CD4-positive, alpha-beta memory T cell (primary cell): ENCODE results near the gene HAO2. TPM values are rescaled to one million over a fixed set of nuclear protein-coding genes. Genes with fewer than 3 reads are reported as not detected.
"Not testable (repeated sequence)": the region's sequence is repeated elsewhere in the genome, so short reads cannot be mapped to it uniquely, and the experiment has no call there.

Source experiments
- CTCF ChIA-PET: fragments of 350-600 bp; sonication (Branson Sonifier 250); formaldehyde crosslinking; loops from one replicate; lab custom pipeline; 2021; ENCODE audit warnings: inconsistent platforms; ENCODE audit not compliant: partially characterized antibody; lab: Charles Lee
- POLR2A ChIA-PET: fragments of 350-600 bp; sonication (Branson Sonifier 250); formaldehyde crosslinking; loops from one replicate; lab custom pipeline; 2021; ENCODE audit not compliant: partially characterized antibody; lab: Charles Lee
- DNase-seq, 5 donors: peaks; one replicate each; pipeline versions ENCODE4 v3.0.0 to v3.0.0-alpha.2; 2020 to 2022; ENCODE audit warnings: mixed read lengths in 1 of 5
- H3K27ac ChIP-seq: one replicate; pipeline ENCODE4 v1.7.0; 2013; ENCODE audit warnings: low read depth, low read length
- H3K27me3 ChIP-seq: 2 replicates; pipeline ENCODE4 v1.7.0; 2013; ENCODE audit warnings: mild to moderate bottlenecking, low read length, moderate library complexity; ENCODE audit not compliant: insufficient read depth
- H3K36me3 ChIP-seq: 2 replicates; pipeline ENCODE4 v1.7.0; 2013; ENCODE audit warnings: mild to moderate bottlenecking, low read length, moderate library complexity; ENCODE audit not compliant: insufficient read depth
- H3K4me1 ChIP-seq: 2 replicates; pipeline ENCODE4 v1.7.0; 2013; ENCODE audit warnings: mild to moderate bottlenecking, low read length, moderate library complexity; ENCODE audit not compliant: insufficient read depth
- H3K4me3 ChIP-seq, 2 donors: one replicate each; pipeline ENCODE4 v1.7.0; 2013; ENCODE audit warnings: low read length in 2 of 2, mild to moderate bottlenecking in 1 of 2
- H3K9me3 ChIP-seq, 2 donors: one replicate each; pipeline ENCODE4 v1.7.0; 2013; ENCODE audit warnings: low read length in 2 of 2, control low read depth in 1 of 2; ENCODE audit not compliant: control insufficient read depth in 1 of 2
- H3K27ac Mint-ChIP-seq, 7 donors: one replicate each; pipeline ENCODE4 v1.8.0; 2020 to 2021; ENCODE audit warnings: mixed read lengths in 7 of 7, mild to moderate bottlenecking in 6 of 7, inconsistent platforms in 3 of 7, moderate library complexity in 3 of 7
- H3K27me3 Mint-ChIP-seq, 2 donors: one replicate each; pipeline ENCODE4 v1.8.0; 2020 to 2021; ENCODE audit warnings: mixed read lengths in 2 of 2
- H3K36me3 Mint-ChIP-seq, 2 donors: one replicate each; pipeline ENCODE4 v1.8.0; 2020 to 2021; ENCODE audit warnings: mixed read lengths in 2 of 2, inconsistent platforms in 1 of 2, mild to moderate bottlenecking in 1 of 2
- H3K4me1 Mint-ChIP-seq, 4 donors: one replicate each; pipeline ENCODE4 v1.8.0; 2020 to 2021; ENCODE audit warnings: mixed read lengths in 4 of 4, mild to moderate bottlenecking in 1 of 4
- H3K4me3 Mint-ChIP-seq, 8 donors: one replicate each; pipeline ENCODE4 v1.8.0; 2020 to 2021; ENCODE audit warnings: mixed read lengths in 8 of 8, mild to moderate bottlenecking in 7 of 8, moderate library complexity in 6 of 8, inconsistent platforms in 3 of 8
- H3K9me3 Mint-ChIP-seq, 8 donors: one replicate each; pipeline ENCODE4 v1.8.0; 2020 to 2021; ENCODE audit warnings: mixed read lengths in 8 of 8, mild to moderate bottlenecking in 5 of 8, inconsistent platforms in 3 of 8, moderate library complexity in 1 of 8
- intact Hi-C: fragments of 100-400 bp; cut with micrococcal nuclease; formaldehyde crosslinking; loops from one replicate; pipeline ENCODE4 v1.15.1; 2023
- polyA plus RNA-seq, 2 donors: library from polyadenylated mRNA; unstranded; fragments of 300-500 nt; fragmentation: Illumina TruSeq; gene quantifications; one replicate each; pipeline ENCODE4 v1.2.3, GENCODE V29; 2021
- total RNA-seq, 2 experiments: library from RNA; stranded (reverse); gene quantifications; one replicate each; pipeline ENCODE4 v1.2.3, GENCODE V29; 2021

The HAO2 gene
- total and polyA plus RNA-seq, 4 experiments from 2014 or later, result not detected

DNA sequence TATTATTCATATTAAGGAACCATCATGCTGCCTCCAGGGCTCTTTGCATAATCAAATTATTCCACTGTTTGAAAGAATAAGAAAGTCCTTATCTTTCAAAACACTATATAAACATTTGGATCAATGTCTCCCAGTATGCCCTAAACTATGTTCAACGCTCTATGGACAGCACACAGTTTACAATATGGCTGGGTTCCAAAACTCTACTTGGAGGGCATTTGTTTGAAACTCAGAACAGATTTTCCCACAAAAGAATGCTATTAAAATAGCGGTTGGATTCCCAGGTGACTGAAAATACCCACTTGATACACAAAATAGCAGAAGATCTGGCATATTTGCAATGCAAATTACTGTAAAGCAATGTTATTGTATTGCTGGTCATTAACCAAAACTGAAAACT lies 3.2 kb downstream of the HAO2 start:
- Mint-ChIP-seq H3K36me3 (no peaks in the 10 kb centered on the region), H3K27ac (no peak overlapping the region)
- intact Hi-C loops, result no loop called here

DNA sequence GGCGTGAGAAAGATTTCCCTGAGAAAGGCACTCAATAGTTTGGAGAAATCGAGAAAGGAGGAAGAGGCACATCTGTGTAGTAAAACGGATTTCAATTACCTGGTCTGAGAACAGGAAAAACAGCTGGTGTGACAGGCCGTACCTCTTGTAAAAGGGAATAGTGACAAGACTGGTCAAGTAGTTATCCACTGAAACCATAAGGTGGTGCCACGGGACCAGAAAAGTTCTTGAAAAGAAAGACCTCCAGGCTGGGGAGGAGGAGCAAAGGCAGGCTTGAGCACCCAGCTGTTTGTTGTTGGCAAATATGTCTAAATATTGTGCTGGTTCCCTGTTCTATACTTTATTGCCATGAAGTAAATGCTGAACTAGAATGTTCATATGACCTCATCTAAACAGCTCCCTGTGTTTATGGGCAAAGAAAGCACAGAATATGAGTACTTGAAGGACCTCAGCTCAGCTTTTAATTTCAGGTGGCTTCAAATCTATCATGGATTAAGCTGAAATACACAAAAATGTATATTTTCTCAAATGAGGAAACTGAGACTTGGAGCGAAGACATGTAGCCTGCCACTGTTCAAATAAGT lies 4.0 kb downstream of the HAO2 start:
- ChIA-PET CTCF (no interaction called here), POLR2A (no interaction called here)
- no peaks in the 10 kb centered on the region for H3K36me3 Mint-ChIP-seq
- no peaks in the 10 kb centered on the region for H3K36me3 ChIP-seq
- DNase-seq, result no peak
- peaks cover 0 to 8% (median 2%) of the 10 kb centered on the region in 8 donors for H3K9me3 Mint-ChIP-seq
- no peaks in the 10 kb centered on the region for H3K4me1 ChIP-seq
- no peaks in the 10 kb centered on the region for H3K27me3 ChIP-seq
- no peaks in the 10 kb centered on the region for H3K9me3 ChIP-seq
- no peak overlapping the region for H3K4me3 Mint-ChIP-seq
- no peak overlapping the region for H3K27ac ChIP-seq
- H3K4me1 Mint-ChIP-seq, result peaks cover 0 to 4% (median 2%) of the 10 kb centered on the region in 4 donors
- H3K4me3 ChIP-seq, result no peak overlapping the region
- H3K27ac Mint-ChIP-seq, result no peak overlapping the region
- H3K27me3 Mint-ChIP-seq, result peaks cover 10 to 12% of the 10 kb centered on the region in 2 donors
- intact Hi-C loops, result no loop called here

More for the DNA sequence above, 3.2 kb downstream of the HAO2 start:
- no peak for DNase-seq
- ChIA-PET POLR2A (no interaction called here), CTCF (no interaction called here)
- Mint-ChIP-seq H3K9me3 (peaks cover 0 to 2% (median 0%) of the 10 kb centered on the region in 8 donors), H3K4me1 (peaks cover 0 to 4% (median 2%) of the 10 kb centered on the region in 4 donors), H3K27me3 (peaks cover 10 to 12% of the 10 kb centered on the region in 2 donors), H3K4me3 (no peak overlapping the region)
- Histone ChIP-seq H3K9me3 (no peaks in the 10 kb centered on the region), H3K36me3 (no peaks in the 10 kb centered on the region), H3K4me3 (no peak overlapping the region), H3K4me1 (no peaks in the 10 kb centered on the region), H3K27ac (no peak overlapping the region), H3K27me3 (no peaks in the 10 kb centered on the region)

DNA sequence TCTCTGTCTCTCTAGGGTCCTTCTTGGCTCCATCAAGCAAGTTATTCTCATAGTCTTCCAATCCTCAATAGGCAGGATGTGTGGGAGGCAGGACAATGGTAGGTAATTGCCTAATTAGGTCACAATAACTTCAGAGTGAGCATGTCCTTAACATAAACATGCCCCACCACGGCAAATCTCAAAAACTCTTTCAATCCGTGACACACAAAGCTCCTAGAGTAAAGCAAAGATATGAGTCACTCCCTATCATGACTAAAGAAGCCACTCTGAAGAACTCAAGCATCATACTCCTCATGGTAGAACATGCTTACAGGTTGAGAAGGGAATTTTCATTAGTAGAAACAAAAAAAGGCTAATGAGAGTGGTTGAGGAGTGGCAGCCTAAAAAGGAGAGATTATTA lies 4.9 kb downstream of the HAO2 start:
- no peaks in the 10 kb centered on the region for H3K9me3 ChIP-seq
- Mint-ChIP-seq H3K9me3 (peaks cover 0 to 11% (median 2%) of the 10 kb centered on the region in 8 donors), H3K4me3 (no peak overlapping the region), H3K27ac (no peak overlapping the region), H3K27me3 (peaks cover 7 to 10% of the 10 kb centered on the region in 2 donors), H3K36me3 (no peaks in the 10 kb centered on the region), H3K4me1 (peaks cover 0 to 4% (median 2%) of the 10 kb centered on the region in 4 donors)
- ChIA-PET CTCF (no interaction called here), POLR2A (no interaction called here)
- no peaks in the 10 kb centered on the region for H3K27me3 ChIP-seq
- H3K4me1 ChIP-seq, result no peaks in the 10 kb centered on the region
- H3K36me3 ChIP-seq, result no peaks in the 10 kb centered on the region
- H3K27ac ChIP-seq, result no peak overlapping the region
- intact Hi-C loops, result no loop called here
- H3K4me3 ChIP-seq, result no peak overlapping the region
- DNase-seq, result no peak

DNA sequence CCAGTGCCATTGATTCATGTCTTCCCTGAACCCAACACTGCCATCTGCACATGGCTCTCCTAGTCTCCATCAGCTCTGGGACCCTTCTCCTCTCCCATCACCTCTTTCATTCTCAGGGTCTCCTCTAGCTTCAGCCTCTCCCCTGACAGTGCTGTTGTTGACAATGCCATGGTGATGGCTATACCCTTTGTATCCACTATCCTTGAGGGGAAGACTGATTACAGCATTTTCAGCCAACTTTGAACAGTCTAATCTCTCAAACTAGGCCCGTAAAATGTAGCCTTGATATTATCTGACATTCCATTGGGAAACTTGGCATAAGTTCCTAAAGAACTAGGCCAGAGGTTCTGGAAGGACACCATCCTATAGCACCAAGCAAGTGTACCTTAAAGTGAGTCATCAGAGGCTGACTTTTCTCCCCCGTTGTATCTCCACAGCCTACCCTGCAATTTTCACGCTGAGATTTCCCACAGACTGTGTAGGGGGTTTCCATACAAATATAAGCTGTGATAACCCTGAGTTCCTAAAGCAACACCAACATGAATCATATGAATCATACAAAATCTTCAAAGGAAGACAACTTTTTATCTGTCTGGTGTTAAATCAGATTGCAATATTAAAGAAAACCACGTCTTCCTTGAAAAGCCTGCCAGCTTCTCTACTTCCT lies 5.8 kb downstream of the HAO2 start:
- Histone ChIP-seq H3K27ac (no peak overlapping the region), H3K36me3 (no peaks in the 10 kb centered on the region), H3K4me3 (no peak overlapping the region), H3K27me3 (no peaks in the 10 kb centered on the region), H3K4me1 (no peaks in the 10 kb centered on the region), H3K9me3 (no peaks in the 10 kb centered on the region)
- no peak overlapping the region for H3K4me3 Mint-ChIP-seq
- no peak for DNase-seq
- POLR2A ChIA-PET, result no interaction called here
- peaks cover 0 to 4% (median 2%) of the 10 kb centered on the region in 4 donors for H3K4me1 Mint-ChIP-seq
- intact Hi-C loops, result no loop called here
- no peaks in the 10 kb centered on the region for H3K36me3 Mint-ChIP-seq
- peaks cover 0 to 19% (median 4%) of the 10 kb centered on the region in 8 donors for H3K9me3 Mint-ChIP-seq
- H3K27ac Mint-ChIP-seq, result no peak overlapping the region
- peaks cover 5% of the 10 kb centered on the region in 2 donors for H3K27me3 Mint-ChIP-seq
- CTCF ChIA-PET, result no interaction called here

DNA sequence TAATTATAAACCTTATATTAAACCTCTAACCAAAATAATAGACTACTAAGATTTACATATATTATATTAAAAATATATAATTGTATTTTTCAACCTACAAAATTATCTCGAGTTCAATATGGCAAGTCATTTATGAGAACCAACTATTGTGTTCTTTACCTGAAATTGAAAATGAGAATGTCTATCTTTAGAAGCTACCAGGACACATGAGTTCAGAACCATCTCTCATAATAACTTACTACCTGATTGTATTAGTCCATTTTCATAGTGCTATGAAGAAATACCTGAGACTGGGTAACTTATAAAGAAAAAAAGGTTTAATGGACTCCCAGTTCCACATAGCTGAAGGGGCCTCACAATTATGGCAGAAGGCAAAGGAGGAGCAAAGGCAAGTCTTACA lies 6.8 kb downstream of the HAO2 start:
- intact Hi-C loops, result no loop called here

DNA sequence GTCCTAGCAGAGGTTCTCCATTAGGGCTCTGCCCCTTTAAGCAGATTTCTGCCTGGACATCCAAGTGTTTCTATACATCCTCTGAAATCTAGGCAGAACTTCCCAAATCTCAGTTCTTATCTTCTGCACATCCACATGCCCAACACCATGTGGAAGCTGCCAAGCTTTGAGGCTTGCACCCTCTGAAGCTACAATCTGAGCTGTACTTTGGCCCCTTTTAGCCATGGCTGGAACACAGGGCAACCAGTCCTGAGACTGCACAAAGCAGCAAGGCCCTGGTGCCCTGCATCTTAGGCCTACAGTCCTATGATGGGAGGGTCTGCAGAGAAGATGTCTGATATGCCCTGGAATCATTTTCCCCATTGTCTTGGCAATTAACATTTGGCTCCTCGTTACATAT lies 8.0 kb downstream of the HAO2 start:
- Mint-ChIP-seq H3K27ac (no peak overlapping the region), H3K4me3 (no peak overlapping the region), H3K9me3 (peaks cover 0 to 22% (median 4%) of the 10 kb centered on the region in 8 donors), H3K4me1 (peaks cover 0 to 4% (median 2%) of the 10 kb centered on the region in 4 donors), H3K36me3 (no peaks in the 10 kb centered on the region), H3K27me3 (peaks cover 4 to 5% of the 10 kb centered on the region in 2 donors)
- ChIA-PET CTCF (no interaction called here), POLR2A (no interaction called here)
- H3K9me3 ChIP-seq, result no peaks in the 10 kb centered on the region
- no peak overlapping the region for H3K27ac ChIP-seq
- no peaks in the 10 kb centered on the region for H3K36me3 ChIP-seq
- H3K4me3 ChIP-seq, result no peak overlapping the region
- intact Hi-C loops, result no loop called here
- no peaks in the 10 kb centered on the region for H3K4me1 ChIP-seq
- no peak for DNase-seq
- H3K27me3 ChIP-seq, result no peaks in the 10 kb centered on the region

More for the DNA sequence above, 6.8 kb downstream of the HAO2 start:
- Histone ChIP-seq H3K4me3 (no peak overlapping the region), H3K36me3 (no peaks in the 10 kb centered on the region), H3K9me3 (no peaks in the 10 kb centered on the region), H3K4me1 (no peaks in the 10 kb centered on the region), H3K27me3 (no peaks in the 10 kb centered on the region), H3K27ac (no peak overlapping the region)
- ChIA-PET CTCF (no interaction called here), POLR2A (no interaction called here)
- Mint-ChIP-seq H3K36me3 (no peaks in the 10 kb centered on the region), H3K27me3 (peaks cover 4 to 5% of the 10 kb centered on the region in 2 donors), H3K9me3 (peaks cover 0 to 19% (median 4%) of the 10 kb centered on the region in 8 donors), H3K4me3 (no peak overlapping the region), H3K4me1 (peaks cover 0 to 4% (median 2%) of the 10 kb centered on the region in 4 donors), H3K27ac (no peak overlapping the region)
- DNase-seq, result no peak

DNA sequence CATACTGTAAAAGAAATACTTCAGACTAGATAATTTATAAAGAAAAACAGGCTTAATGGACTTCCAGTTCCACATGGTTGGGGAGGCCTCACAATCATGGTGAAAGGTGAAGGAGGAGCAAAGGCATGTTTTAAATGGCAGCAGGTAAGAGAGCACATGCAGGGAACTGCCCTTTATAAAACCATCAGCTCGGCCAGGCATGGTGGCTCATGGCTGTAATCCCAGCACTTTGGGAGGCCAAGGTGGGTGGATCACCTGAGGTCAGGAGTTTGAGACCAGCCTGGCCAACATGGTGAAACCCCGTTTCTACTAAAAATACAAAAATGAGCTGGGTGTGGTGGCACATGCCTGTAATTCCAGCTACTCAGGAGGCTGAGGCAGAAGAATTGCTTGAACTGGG lies 9.0 kb downstream of the HAO2 start:
- CTCF ChIA-PET, result not testable (repeated sequence)

More for the DNA sequence above, 9.0 kb downstream of the HAO2 start:
- H3K9me3 ChIP-seq, H3K27me3 ChIP-seq, H3K4me3 ChIP-seq, H3K36me3 ChIP-seq, H3K27me3 Mint-ChIP-seq, H3K4me1 ChIP-seq, POLR2A ChIA-PET, intact Hi-C loops, H3K36me3 Mint-ChIP-seq, DNase-seq, H3K4me1 Mint-ChIP-seq, H3K27ac Mint-ChIP-seq, H3K27ac ChIP-seq, H3K4me3 Mint-ChIP-seq: not testable (repeated sequence)
- H3K9me3 Mint-ChIP-seq, result peaks cover 0 to 22% (median 4%) of the 10 kb centered on the region in 8 donors
